Stimulated activated CD4-positive, alpha-beta T cell treated with anti-CD3 and anti-CD28 coated beads, Interleukin-15, amount 100 ng/mL, for 1 hour (primary cell): ENCODE measurements around the gene CSAD.
"Not testable (repeated sequence)": the region's sequence is repeated elsewhere in the genome, so short reads cannot be mapped to it uniquely, and the experiment has no call there.

Experiments used
- DNase-seq, 2 donors: peaks; one replicate each; pipeline ENCODE4 v3.0.0-alpha.2; 2020; ENCODE audit warnings: low read depth in 1 of 2, low spot score in 1 of 2

The CSAD gene

GRCh38 chr12:53112431-53112830, 68.3 kb downstream of the CSAD start:
- not testable (repeated sequence) for DNase-seq
